HG03045 (cell line): ENCODE measurements around the gene ABCA3.

ENCODE experiments used
- ATAC-seq: cut with Tn5 transposase; IDR thresholded peaks from one replicate; pipeline ENCODE4 v1.9.1; 2021; ENCODE audit warnings: mild to moderate bottlenecking, moderate library complexity; ENCODE audit not compliant: unreplicated experiment

The ABCA3 gene

GRCh38 chr16:2237493-2238149 is 102.9 kb downstream of the ABCA3 start:
- ATAC-seq: no peak

DNA sequence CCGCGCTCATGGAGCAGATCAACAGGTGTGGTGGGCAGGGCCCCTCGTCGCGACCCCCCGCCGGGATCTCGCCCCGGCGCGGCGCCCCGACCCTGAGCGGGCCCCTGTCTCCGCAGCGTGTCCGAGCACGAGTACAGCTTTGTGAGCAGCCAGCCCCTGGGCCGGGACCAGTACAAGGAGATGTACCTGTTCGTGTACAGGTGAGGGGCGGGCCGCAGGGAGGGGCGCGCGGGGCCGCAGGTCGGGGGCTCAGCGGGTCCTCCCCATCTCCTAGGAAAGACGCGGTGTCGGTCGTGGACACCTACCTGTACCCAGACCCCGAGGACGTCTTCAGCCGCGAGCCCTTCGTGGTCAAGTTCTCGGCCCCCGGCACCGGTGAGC is 103.4 kb downstream of the ABCA3 start:
- ATAC-seq: no peak

GRCh38 chr16:2236337-2237101 is 104.0 kb downstream of the ABCA3 start, which contains the start of gene DNASE1L2:
TSS of gene DNASE1L2 (plus strand) at chr16:2236444. CDS start at chr16:2236817, 373 bp downstream.
- ATAC-seq: no peak

DNA sequence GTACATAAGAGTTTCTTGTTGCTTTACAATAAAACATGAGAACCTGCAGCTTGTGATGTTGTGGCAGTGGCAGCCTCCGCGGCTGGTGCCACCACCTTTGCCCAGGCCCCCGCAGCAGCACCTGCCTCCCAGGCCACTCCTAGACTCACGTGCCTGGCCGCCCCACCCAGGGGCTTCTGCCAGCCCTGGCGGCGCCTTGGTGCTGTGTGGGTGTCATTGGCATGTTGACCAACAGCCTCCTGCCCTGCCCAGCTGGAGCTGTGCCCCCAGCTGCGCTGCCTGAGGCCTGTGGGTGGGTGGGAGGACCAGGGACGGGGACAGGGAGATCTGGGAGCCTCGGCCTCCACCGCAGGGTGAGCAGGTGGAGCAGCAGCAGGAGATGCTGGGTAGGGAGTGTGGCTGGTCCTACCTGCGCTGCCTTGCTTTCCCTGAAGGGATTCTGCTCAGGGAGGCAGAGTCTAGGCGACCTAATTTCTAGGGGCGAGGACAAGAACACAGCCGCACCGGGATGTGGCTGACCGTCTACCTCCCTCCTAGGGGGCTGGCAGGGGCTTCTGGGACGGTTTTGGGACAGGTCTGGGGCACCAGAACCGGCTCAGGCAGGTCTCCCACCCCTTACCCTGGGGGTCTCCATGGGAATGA is 104.7 kb downstream of the ABCA3 start:
- no peak for ATAC-seq

DNA sequence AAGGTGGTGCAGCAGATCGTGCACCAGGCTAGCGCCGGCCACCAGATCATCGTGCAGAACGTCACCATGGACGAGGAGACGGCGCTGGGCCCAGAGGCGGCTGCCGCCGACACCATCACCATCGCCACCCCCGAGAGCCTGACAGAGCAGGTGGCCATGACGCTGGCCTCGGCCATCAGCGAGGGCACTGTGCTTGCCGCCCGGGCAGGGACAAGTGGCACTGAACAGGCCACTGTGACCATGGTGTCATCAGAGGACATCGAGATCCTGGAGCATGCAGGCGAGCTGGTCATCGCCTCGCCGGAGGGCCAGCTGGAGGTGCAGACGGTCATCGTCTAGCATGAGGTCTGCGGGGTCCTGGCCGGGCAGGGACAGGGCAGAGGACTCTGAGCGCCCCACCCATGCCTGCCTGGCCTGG is 105.3 kb downstream of the ABCA3 start:
- ATAC-seq: no peak

DNA sequence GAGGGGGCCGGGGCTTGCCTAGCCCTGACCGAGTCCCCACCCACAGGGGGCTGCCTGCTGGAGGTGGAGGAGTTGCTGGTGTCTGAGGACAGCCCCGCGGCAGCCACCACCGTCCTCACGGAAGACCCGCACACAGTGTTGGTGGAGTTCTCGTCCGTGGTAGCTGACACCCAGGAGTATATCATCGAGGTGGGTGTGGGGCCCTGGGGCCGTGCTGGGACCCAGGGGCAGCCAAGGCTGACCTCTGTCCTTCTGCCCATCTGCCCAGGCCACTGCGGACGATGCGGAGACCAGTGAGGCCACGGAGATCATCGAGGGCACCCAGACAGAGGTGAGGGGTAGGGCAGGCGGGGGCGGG is 105.7 kb downstream of the ABCA3 start:
- no peak for ATAC-seq

DNA sequence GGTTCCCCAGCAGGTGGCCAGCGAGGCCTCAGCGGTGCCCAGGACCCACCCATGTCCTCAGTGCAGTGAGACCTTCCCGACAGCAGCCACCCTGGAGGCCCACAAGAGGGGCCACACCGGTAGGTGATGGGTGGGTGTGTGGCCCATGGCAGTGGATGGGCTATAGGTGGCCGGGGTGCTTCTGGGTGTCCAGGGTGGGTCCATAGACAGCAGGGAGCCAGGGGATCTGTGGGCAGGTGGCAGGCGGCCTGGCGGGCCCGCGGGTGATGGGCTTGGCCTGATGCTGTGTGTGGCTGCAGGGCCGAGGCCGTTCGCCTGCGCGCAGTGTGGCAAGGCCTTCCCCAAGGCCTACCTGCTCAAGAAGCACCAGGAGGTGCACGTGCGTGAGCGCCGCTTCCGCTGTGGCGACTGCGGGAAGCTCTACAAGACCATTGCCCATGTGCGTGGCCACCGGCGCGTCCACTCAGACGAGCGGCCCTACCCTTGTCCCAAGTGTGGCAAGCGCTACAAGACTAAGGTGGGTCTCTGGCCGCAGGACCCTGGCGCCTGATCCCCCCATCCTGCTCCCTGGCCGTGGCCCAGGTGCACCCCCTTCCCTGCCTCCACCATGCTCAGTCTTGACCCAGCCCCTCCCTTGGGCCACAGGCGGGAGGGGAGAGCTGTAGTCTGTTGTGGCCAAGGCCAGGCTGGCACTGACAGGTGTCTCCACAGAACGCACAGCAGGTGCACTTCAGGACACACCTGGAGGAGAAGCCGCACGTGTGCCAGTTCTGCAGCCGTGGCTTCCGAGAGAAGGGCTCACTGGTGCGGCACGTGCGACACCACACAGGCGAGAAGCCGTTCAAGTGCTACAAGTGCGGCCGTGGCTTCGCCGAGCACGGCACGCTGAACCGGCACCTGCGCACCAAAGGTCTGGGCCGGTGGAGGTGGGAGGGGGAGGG is 106.4 kb downstream of the ABCA3 start:
- ATAC-seq: no peak

DNA sequence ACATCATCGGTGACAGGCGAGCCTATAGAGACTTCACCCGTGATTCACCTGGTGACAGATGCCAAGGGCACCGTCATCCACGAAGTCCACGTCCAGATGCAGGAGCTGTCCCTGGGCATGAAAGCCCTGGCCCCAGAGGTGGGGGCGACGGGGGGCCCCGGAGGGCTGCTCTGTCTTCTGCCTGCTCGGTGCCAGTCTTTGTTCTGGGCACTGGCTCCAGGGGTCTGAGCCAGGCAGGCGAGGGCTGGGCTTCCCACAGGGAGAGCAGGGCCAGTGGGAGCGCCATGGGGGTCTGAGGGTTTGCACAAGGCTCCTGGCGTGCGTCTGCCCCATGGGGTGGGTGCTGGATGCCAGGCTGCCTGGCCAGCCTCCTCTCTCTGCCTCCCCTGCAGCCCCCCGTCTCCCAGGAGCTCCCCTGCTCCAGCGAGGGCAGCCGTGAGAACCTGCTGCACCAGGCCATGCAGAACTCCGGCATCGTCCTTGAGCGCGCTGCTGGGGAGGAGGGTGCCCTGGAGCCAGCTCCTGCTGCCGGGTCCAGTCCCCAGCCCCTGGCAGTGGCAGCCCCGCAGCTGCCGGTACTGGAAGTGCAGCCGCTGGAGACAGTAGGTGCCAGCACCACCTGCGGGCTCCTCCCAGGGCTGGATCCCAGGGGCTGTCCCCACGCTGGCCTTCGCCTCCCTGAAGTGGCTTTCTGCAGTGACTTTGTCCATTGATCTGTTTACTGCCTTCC is 107.3 kb downstream of the ABCA3 start:
- no peak for ATAC-seq

DNA sequence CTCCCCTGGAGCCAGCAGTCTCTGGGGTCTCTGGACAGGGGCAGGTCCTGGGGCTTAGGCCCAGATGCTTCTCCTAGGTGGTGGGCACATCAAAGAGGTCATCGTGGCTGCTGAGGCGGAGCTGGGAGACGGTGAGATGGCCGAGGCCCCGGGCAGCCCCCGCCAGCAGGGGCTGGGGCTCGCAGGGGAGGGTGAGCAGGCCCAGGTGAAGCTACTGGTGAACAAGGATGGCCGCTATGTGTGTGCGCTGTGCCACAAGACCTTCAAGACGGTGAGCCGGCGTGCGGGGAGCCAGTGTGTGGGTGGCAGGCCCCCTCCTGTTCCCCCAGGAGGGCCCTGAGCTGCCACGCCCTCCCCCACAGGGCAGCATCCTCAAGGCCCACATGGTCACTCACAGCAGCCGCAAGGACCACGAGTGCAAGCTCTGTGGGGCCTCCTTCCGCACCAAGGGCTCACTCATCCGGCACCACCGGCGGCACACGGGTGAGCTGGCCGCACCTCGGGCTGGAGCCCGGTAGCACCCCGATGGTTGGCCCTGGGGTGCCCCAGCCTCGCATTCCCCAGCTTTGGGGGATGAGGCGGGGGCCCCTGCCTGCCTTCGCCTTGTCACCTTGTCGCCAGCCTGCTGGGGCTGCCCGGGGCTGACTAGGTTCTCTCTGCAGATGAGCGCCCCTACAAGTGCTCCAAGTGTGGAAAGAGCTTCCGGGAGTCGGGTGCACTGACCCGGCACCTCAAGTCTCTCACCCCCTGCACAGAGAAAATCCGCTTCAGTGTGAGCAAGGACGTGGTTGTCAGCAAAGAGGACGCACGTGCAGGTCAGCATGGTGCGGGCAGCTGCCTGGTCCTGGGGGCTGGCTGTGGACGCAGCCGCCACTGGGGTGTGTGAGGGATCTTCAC is 108.2 kb downstream of the ABCA3 start:
- no peak for ATAC-seq

GRCh38 chr16:2231016-2231931 is 109.3 kb downstream of the ABCA3 start:
- ATAC-seq: no peak

DNA sequence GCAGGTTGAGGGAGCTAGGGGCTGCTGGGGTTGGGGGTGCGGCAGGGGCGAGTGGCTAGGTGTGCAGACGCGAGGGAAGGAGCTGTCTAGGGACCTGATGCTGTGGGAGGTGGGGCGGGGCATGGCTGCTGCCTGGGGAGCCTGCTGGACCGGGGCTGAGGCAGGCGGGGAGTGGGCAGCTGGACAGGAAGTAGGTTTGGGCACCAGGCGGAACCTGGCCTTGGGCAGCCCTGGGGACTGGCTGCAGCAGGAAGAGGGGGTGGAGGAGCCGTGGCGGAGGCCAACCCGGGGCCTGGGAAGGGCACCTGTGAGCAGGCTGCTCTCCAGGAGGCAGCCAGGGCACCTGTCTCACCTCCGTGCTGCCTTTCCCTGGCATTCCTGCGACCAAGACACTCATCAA is 110.2 kb downstream of the ABCA3 start:
- ATAC-seq: no peak

- no peak for ATAC-seq
Observed at GRCh38 chr16:2229632-2230250, 110.8 kb downstream of the ABCA3 start.

DNA sequence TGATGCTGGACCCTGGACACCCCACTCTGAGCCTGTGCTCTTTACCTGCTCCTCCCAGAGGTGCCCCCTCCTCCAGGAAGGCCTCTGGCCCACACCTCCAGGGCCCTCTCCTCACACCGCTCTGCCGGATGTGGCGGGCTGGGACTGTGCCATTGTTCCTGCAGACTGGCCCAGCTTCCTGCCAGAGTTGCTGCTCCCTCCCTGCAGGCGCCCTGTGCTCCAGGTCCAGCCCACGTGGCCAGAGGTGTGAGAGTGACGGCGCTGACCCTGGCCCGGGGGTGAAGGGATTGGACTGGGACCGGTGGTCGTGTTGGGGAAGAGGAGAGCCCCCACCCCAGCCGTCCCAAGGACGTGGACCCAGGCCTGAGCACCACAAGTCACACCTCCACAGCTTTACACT is 111.4 kb downstream of the ABCA3 start:
- ATAC-seq: no peak

GRCh38 chr16:2228161-2228824 is 112.2 kb downstream of the ABCA3 start:
- no peak for ATAC-seq

DNA sequence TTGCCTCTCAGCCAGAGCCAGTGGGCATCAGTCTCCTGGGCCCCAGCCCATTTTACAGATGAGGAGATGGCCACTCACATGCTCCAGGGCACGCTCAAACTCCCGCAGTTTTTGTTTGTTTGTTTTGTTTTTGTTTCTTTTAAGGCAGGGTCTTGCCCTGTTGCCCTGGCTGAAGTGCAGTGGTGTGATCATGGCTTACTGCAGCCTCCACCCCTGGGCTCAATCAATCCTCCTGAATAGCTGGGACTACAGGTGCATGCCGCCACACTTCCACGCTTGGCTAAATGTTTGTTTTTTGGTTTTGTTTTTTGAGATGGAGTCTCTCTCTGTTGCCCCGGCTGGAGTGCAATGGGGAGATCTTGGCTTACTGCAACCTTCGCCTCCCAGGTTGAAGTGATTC is 113.6 kb downstream of the ABCA3 start:
- no peak for ATAC-seq

GRCh38 chr16:2226245-2226793 is 114.2 kb downstream of the ABCA3 start:
- ATAC-seq: no peak
